Fibroblast of the aortic adventitia (primary cell): ENCODE results near the gene DLEC1. TPM values are rescaled to one million over a fixed set of nuclear protein-coding genes. Genes with fewer than 3 reads are reported as not detected.

Source experiments
- DNase-seq: peaks from one replicate; pipeline ENCODE4 v3.0.0-alpha.2; 2010; ENCODE audit warnings: low read depth
- H3K4me3 ChIP-seq: 2 replicates; pipeline ENCODE4 v1.5.1; 2011; ENCODE audit warnings: low read depth, mild to moderate bottlenecking, control low read depth, low read length, moderate library complexity
- total RNA-seq: library from RNA; depleted of rRNA; stranded (reverse); fragments of >200 nt; gene quantifications from 2 replicates; pipeline ENCODE4 v1.2.3, GENCODE V29; 2012; ENCODE audit warnings: low replicate concordance
- TF ChIP-seq, protein P1 (sequence below): IDR thresholded peaks from 2 replicates; pipeline ENCODE4 v1.5.1; 2011; ENCODE audit warnings: mild to moderate bottlenecking, low read length, control low read depth, inconsistent platforms; ENCODE audit not compliant: insufficient read depth

Gene DLEC1
- total RNA-seq, 1 donor: 0.09 TPM

DNA sequence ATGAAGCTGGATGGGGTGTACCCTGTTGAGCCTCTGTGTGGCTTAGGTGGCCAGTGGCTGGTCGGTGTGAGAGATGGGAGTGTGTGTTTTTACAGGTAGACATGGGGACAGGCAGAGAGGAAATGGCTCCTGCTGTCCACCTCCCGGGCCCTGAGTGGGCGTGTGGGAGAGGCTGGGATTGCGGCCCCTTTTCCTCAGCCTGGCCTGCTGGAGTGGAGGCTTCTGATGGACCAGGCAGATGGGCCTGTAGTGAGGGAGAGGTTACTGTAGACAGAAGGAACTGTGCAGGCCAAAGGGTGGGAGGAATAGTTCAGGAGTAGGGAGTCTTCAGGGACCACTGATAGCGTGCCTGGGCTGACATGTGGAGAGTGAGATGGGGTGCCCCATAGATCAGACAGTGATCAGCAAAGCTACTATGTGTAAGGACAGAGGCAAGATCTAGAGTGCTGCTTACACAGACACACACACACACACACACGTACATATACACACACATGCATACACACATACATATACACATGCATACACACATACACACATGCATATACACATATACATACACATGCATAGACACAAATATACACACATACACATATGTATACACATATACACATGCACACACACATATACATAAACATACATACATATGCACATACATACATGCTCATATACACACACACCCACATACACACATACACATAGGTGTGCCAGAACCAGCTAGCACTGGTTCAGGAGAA, 71.5 kb downstream of the DLEC1 start:
- TF ChIP-seq, protein P1, sequence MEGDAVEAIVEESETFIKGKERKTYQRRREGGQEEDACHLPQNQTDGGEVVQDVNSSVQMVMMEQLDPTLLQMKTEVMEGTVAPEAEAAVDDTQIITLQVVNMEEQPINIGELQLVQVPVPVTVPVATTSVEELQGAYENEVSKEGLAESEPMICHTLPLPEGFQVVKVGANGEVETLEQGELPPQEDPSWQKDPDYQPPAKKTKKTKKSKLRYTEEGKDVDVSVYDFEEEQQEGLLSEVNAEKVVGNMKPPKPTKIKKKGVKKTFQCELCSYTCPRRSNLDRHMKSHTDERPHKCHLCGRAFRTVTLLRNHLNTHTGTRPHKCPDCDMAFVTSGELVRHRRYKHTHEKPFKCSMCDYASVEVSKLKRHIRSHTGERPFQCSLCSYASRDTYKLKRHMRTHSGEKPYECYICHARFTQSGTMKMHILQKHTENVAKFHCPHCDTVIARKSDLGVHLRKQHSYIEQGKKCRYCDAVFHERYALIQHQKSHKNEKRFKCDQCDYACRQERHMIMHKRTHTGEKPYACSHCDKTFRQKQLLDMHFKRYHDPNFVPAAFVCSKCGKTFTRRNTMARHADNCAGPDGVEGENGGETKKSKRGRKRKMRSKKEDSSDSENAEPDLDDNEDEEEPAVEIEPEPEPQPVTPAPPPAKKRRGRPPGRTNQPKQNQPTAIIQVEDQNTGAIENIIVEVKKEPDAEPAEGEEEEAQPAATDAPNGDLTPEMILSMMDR: no peak
- DNase-seq: no peak
- H3K4me3 ChIP-seq: no peak overlapping the region

DNA sequence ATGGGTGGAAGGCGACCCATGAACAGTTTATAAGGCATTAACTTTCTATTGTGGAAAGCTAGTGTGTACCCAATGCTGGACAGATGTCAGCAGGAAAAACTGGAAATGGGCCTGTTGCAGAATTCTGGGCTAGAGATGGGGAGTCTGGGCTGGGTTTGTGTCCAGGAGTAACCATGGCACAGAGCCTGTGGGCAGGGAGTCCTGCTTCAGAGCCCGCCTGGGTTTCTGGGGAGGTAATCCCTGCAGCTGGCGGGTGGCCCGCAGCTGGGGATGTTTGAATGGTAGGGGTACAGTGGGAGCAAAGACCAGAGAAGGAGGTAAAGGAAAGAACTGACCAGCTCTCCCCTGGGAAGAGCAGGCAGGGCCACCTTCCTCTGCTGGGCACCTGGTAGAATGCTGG, 72.2 kb downstream of the DLEC1 start:
- DNase-seq: no peak
- TF ChIP-seq, protein P1: no peak
- H3K4me3 ChIP-seq: no peak overlapping the region

- H3K4me3 ChIP-seq: no peak overlapping the region
- no peak for DNase-seq
- TF ChIP-seq, protein P1: no peak
Observed at GRCh38 chr3:38111696-38112377, 72.8 kb downstream of the DLEC1 start.

DNA sequence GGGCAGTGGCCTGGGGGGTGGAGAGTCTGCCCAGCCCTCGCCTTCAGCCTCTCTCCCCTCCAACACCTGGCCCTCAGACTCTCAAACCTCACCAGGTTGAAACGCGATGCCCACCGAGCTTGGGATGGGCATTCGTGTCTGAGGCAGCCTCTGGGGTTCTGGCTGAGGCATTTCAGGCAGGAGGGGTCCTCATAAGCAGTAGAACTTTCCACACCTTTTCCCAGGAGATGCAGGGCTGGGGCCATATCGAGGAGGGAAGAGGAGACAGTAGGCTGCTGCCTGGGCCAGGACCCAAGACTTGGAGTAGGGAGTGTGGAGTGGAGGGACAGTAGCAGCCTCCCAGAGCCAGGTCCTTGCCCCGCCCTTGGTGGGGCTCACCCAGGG, 73.4 kb downstream of the DLEC1 start:
- no peak overlapping the region for H3K4me3 ChIP-seq
- DNase-seq: no peak
- TF ChIP-seq, protein P1: no peak

- no peak for DNase-seq
- no peak overlapping the region for H3K4me3 ChIP-seq
- TF ChIP-seq, protein P1: no peak
Observed at GRCh38 chr3:38114052-38114874, 75.3 kb downstream of the DLEC1 start.

DNA sequence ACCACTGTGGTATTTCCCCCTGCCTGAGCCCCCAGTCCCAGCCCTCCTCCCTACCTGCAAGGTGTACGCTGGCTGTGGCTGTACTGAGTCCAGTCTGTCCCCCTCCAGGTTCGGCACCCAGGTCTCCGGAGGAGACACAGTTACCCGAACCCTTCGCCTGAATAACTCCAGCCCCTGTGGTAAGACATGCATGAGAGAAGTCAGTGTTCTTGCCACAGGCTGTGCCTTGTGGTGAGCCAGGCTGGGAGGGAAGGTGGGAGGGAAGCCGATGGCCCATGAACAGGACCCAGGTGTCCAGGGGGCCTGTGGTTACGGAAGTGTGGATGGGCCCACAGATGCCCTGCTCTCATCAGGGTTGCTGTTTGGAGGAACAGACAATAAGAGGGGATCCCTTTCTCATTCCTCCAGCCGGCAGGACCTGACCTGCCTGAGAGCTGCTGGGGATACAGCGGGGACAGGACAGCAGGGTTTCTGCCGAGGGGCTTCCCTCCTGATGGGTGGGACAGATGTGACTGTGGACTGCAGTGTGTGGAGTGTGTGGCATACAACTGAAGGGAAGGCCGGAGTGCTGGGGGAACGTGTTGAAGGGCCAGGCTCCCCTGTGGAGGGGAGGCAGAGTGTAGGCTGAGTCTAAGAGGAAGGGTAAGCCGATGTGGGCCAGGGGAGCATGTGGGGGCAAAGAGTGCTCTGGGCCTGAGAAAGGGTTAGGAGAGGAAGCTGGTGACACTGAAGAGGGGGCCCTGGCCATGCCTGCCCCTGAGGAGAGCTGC, 76.1 kb downstream of the DLEC1 start:
- no peak for DNase-seq
- H3K4me3 ChIP-seq: no peak overlapping the region
- TF ChIP-seq, protein P1: no peak
